SKM-1 treated with dmso at 0.1 percent for 144 hours (cell line): ENCODE results near the gene SRRM4.

Source experiments
- DNase-seq: peaks from one replicate; lab custom pipeline; 2025; ENCODE audit not compliant: unreplicated experiment; lab: John Stamatoyannopoulos, UW

The SRRM4 gene

GRCh38 chr12:119115296-119115905 is 134.1 kb downstream of the SRRM4 start:
- DNase-seq, result no peak

- DNase-seq, result no peak
These were observed 136.6 kb downstream of the SRRM4 start for GRCh38 chr12:119117936-119118335.

- no peak for DNase-seq
These were observed 137.3 kb downstream of the SRRM4 start for GRCh38 chr12:119118625-119119024.

- DNase-seq, result no peak
These were observed 140.7 kb downstream of the SRRM4 start for GRCh38 chr12:119122047-119122446.

- no peak for DNase-seq
These were observed 141.4 kb downstream of the SRRM4 start for GRCh38 chr12:119122751-119123150.

- DNase-seq, result no peak
These were observed 147.2 kb downstream of the SRRM4 start for GRCh38 chr12:119128527-119128926.

GRCh38 chr12:119129827-119130434 is 148.6 kb downstream of the SRRM4 start:
- no peak for DNase-seq

- DNase-seq, result no peak
These were observed 149.2 kb downstream of the SRRM4 start for GRCh38 chr12:119130523-119130922.

- DNase-seq, result no peak
These were observed 153.1 kb downstream of the SRRM4 start for GRCh38 chr12:119134284-119135072.

GRCh38 chr12:119136811-119137410 is 155.6 kb downstream of the SRRM4 start:
- DNase-seq, result no peak

- no peak for DNase-seq
These were observed 158.1 kb downstream of the SRRM4 start for GRCh38 chr12:119139448-119139847.

- no peak for DNase-seq
These were observed 164.0 kb downstream of the SRRM4 start for GRCh38 chr12:119145367-119145766.

- no peak for DNase-seq
These were observed 166.6 kb downstream of the SRRM4 start for GRCh38 chr12:119147847-119148448.

- DNase-seq, result no peak
These were observed 167.9 kb downstream of the SRRM4 start for GRCh38 chr12:119149270-119149669.

- DNase-seq, result no peak
These were observed 170.2 kb downstream of the SRRM4 start for GRCh38 chr12:119151445-119152026.

GRCh38 chr12:119153477-119154434 is 172.4 kb downstream of the SRRM4 start:
- DNase-seq, result no peak

GRCh38 chr12:119154435-119154818 is 173.1 kb downstream of the SRRM4 start:
- DNase-seq, result no peak

GRCh38 chr12:119156401-119157044 is 175.2 kb downstream of the SRRM4 start:
- DNase-seq, result no peak

- DNase-seq, result no peak
These were observed 176.2 kb downstream of the SRRM4 start for GRCh38 chr12:119157528-119157927.
